Measurements from ENCODE around the gene GRIK1.
A peak's percentile ranks its signal among the peaks of the same experiment; 100 is the strongest.

GRIK1 gene

GRCh38 chr21:29658177-29658933, 281.4 kb downstream of the GRIK1 start:
- Mint-ChIP-seq H3K4me1 (peaks cover 10% of the 10 kb centered on the region), H3K27me3 (ENCODE audit: low read depth) (no peaks in the 10 kb centered on the region), H3K36me3 (ENCODE audit: low read depth) (peaks cover 12% of the 10 kb centered on the region), H3K27ac (no peak overlapping the region), H3K4me3 (no peak overlapping the region), H3K9me3 (peaks cover 2% of the 10 kb centered on the region)
- no peak for TF ChIP-seq CTCF (IDR thresholded peaks at IDR 0.05; ENCODE audit: unreplicated experiment in 3 of 3)

- H3K27ac Mint-ChIP-seq: peak overlapping the region in 1 of 3 experiments; percentile 26
- no peaks in the 10 kb centered on the region for H3K27me3 Mint-ChIP-seq (ENCODE audit: low read depth)
- H3K4me1 Mint-ChIP-seq: peaks cover 10% of the 10 kb centered on the region
- H3K4me3 Mint-ChIP-seq: no peak overlapping the region
- H3K9me3 Mint-ChIP-seq: peaks cover 2% of the 10 kb centered on the region
- no peak for TF ChIP-seq CTCF (IDR thresholded peaks at IDR 0.05; ENCODE audit: unreplicated experiment in 3 of 3)
- peaks cover 12% of the 10 kb centered on the region for H3K36me3 Mint-ChIP-seq (ENCODE audit: low read depth)
Measured at GRCh38 chr21:29657240-29657989, 282.4 kb downstream of the GRIK1 start.

GRCh38 chr21:29656504-29657239, 283.1 kb downstream of the GRIK1 start:
- H3K36me3 Mint-ChIP-seq (ENCODE audit: low read depth): peaks cover 12% of the 10 kb centered on the region

GRCh38 chr21:29655577-29655976, 284.2 kb downstream of the GRIK1 start:
- Mint-ChIP-seq H3K27ac (no peak overlapping the region), H3K27me3 (ENCODE audit: low read depth) (no peaks in the 10 kb centered on the region), H3K36me3 (ENCODE audit: low read depth) (peaks cover 8% of the 10 kb centered on the region), H3K4me1 (peaks cover 10% of the 10 kb centered on the region), H3K9me3 (peaks cover 2% of the 10 kb centered on the region), H3K4me3 (no peak overlapping the region)
- TF ChIP-seq CTCF (IDR thresholded peaks at IDR 0.05; ENCODE audit: unreplicated experiment in 3 of 3): no peak

More at GRCh38 chr21:29656504-29657239, 283.1 kb downstream of the GRIK1 start:
- peaks cover 10% of the 10 kb centered on the region for H3K4me1 Mint-ChIP-seq
- H3K27ac Mint-ChIP-seq: peak overlapping the region in 2 of 3 experiments; percentile 10 to 26
- peaks cover 2% of the 10 kb centered on the region for H3K9me3 Mint-ChIP-seq
- no peak overlapping the region for H3K4me3 Mint-ChIP-seq
- H3K27me3 Mint-ChIP-seq (ENCODE audit: low read depth): no peaks in the 10 kb centered on the region
- no peak for TF ChIP-seq CTCF (IDR thresholded peaks at IDR 0.05; ENCODE audit: unreplicated experiment in 3 of 3)

- H3K36me3 Mint-ChIP-seq (ENCODE audit: low read depth): peaks cover 4% of the 10 kb centered on the region
- peaks cover 10% of the 10 kb centered on the region for H3K4me1 Mint-ChIP-seq
- H3K27me3 Mint-ChIP-seq (ENCODE audit: low read depth): no peaks in the 10 kb centered on the region
- H3K9me3 Mint-ChIP-seq: no peaks in the 10 kb centered on the region
- TF ChIP-seq CTCF (IDR thresholded peaks at IDR 0.05; ENCODE audit: unreplicated experiment in 3 of 3): no peak
- H3K4me3 Mint-ChIP-seq: no peak overlapping the region
- H3K27ac Mint-ChIP-seq: no peak overlapping the region
Measured at GRCh38 chr21:29654855-29655254, 284.9 kb downstream of the GRIK1 start.

Data from nephron (organoid).